Hepatocyte (in vitro differentiated cells): ENCODE data around the gene PURA. TPM values are rescaled to one million over a fixed set of nuclear protein-coding genes. Genes with fewer than 3 reads are reported as not detected.

ENCODE experiments used
- DNase-seq: peaks from one replicate; pipeline ENCODE4 v3.0.0-alpha.2; 2016; ENCODE audit warnings: low spot score
- H2AFZ ChIP-seq: fragments of 200-600 bp; sonication (generic); 2 replicates; pipeline ENCODE4 v1.6.0; 2016; ENCODE audit warnings: antibody characterized with exemption, mild to moderate bottlenecking
- H3K27ac ChIP-seq: fragments of 200-600 bp; sonication (generic); 2 replicates; pipeline ENCODE4 v1.5.1; 2016; ENCODE audit warnings: mild to moderate bottlenecking
- H3K27me3 ChIP-seq: fragments of 200-600 bp; sonication (generic); 2 replicates; pipeline ENCODE4 v1.6.1; 2016
- H3K36me3 ChIP-seq: fragments of 200-600 bp; sonication (generic); replicated peaks from 2 replicates; pipeline ENCODE4 v1.5.1; 2016; ENCODE audit warnings: low read depth; ENCODE audit not compliant: insufficient read depth
- H3K4me1 ChIP-seq: fragments of 200-600 bp; sonication (generic); 2 replicates; pipeline ENCODE4 v1.5.1; 2016; ENCODE audit warnings: mild to moderate bottlenecking, moderate library complexity; ENCODE audit not compliant: insufficient read depth
- H3K4me2 ChIP-seq: fragments of 200-600 bp; sonication (generic); 2 replicates; pipeline ENCODE4 v1.6.0; 2016
- H3K4me3 ChIP-seq: fragments of 200-600 bp; sonication (generic); 2 replicates; pipeline ENCODE4 v1.5.1; 2016; ENCODE audit warnings: mild to moderate bottlenecking
- H3K79me2 ChIP-seq: fragments of 200-600 bp; sonication (generic); 2 replicates; pipeline ENCODE4 v1.6.0; 2017; ENCODE audit warnings: mild to moderate bottlenecking
- H3K9me2 ChIP-seq: fragments of 200-600 bp; sonication (generic); replicated peaks from 2 replicates; pipeline ENCODE4 v1.6.0; 2017; ENCODE audit warnings: mild to moderate bottlenecking; ENCODE audit not compliant: insufficient read depth
- H3K9me3 ChIP-seq: fragments of 200-600 bp; sonication (generic); 2 replicates; pipeline ENCODE4 v1.5.1; 2016; ENCODE audit warnings: low read depth, mild to moderate bottlenecking
- H4K20me1 ChIP-seq: fragments of 200-600 bp; sonication (generic); 2 replicates; pipeline ENCODE4 v1.6.0; 2016; ENCODE audit warnings: mild to moderate bottlenecking; ENCODE audit not compliant: insufficient read depth, poor library complexity, severe bottlenecking
- EZH2 ChIP-seq: fragments of 200-600 bp; sonication (generic); IDR thresholded peaks from 2 replicates; pipeline ENCODE4 v1.6.1; 2016; ENCODE audit warnings: antibody characterized with exemption, mild to moderate bottlenecking, borderline replicate concordance
- EZH2phosphoT487 ChIP-seq: fragments of 200-600 bp; sonication (generic); IDR thresholded peaks from one replicate; pipeline ENCODE4 v1.6.1; 2018; ENCODE audit warnings: antibody characterized with exemption, mild to moderate bottlenecking, low read depth, moderate library complexity; ENCODE audit not compliant: unreplicated experiment, severe bottlenecking
- WGBS: methylation state at CpG from one replicate; pipeline ENCODE4 v1.1.6; 2016; ENCODE audit warnings: low lambda C conversion rate; ENCODE audit errors: missing lambda C conversion rate; 5-methylcytosine and 5-hydroxymethylcytosine counted together
- polyA plus RNA-seq: library from polyadenylated mRNA; unstranded; fragments of >200 nt; fragmentation: Nextera tagmentation; extraction: Ambion mirVana; gene quantifications from 2 replicates; pipeline ENCODE4 v1.2.1, GENCODE V29; 2016
- total RNA-seq: library from RNA; depleted of rRNA; stranded (reverse); fragments of >200 nt; gene quantifications from 2 replicates; pipeline ENCODE4 v1.2.3, GENCODE V29; 2014
- TF ChIP-seq, protein P1 (sequence below): fragments of 200-600 bp; sonication (generic); IDR thresholded peaks from 2 replicates; pipeline ENCODE4 v1.5.1; 2016; ENCODE audit warnings: antibody characterized with exemption, mild to moderate bottlenecking; ENCODE audit not compliant: poor library complexity

Gene PURA
- total and polyA plus RNA-seq, 2 experiments from 2014 or later, result 7.4 to 13.8 TPM

DNA sequence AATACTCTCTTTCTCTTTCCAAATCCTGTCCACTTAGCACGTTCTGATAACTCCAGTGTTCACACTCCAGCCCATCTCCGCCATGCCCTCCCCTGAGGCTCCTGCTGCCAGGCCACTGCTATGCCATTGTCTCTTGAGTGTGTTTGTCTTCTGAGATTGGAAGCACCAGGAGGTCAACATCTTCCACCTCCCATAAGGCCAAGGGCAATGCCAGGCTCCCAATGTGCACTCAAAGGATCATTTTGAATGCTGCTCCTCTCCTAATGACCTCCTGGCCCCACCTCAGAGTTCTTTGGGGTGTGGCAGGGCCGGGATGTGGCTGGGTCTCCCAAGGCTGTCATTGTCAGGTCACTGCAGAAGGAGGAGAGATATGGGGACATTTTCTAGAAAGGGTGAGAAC lies 31.3 kb downstream of the PURA start:
- Histone ChIP-seq H3K36me3 (no peaks in the 10 kb centered on the region), H3K27ac (no peak overlapping the region), H3K9me3 (no peaks in the 10 kb centered on the region), H3K4me2 (peak overlapping the region; percentile 100), H3K79me2 (no peaks in the 10 kb centered on the region), H3K4me1 (peaks cover 12% of the 10 kb centered on the region), H2AFZ (no peak overlapping the region), H3K9me2 (no peaks in the 10 kb centered on the region), H3K27me3 (peaks cover 32% of the 10 kb centered on the region), H4K20me1 (peaks cover 8% of the 10 kb centered on the region), H3K4me3 (no peak overlapping the region)
- no peak for DNase-seq
- TF ChIP-seq EZH2 (no peak), EZH2phosphoT487 (no peak)
- TF ChIP-seq, protein P1, sequence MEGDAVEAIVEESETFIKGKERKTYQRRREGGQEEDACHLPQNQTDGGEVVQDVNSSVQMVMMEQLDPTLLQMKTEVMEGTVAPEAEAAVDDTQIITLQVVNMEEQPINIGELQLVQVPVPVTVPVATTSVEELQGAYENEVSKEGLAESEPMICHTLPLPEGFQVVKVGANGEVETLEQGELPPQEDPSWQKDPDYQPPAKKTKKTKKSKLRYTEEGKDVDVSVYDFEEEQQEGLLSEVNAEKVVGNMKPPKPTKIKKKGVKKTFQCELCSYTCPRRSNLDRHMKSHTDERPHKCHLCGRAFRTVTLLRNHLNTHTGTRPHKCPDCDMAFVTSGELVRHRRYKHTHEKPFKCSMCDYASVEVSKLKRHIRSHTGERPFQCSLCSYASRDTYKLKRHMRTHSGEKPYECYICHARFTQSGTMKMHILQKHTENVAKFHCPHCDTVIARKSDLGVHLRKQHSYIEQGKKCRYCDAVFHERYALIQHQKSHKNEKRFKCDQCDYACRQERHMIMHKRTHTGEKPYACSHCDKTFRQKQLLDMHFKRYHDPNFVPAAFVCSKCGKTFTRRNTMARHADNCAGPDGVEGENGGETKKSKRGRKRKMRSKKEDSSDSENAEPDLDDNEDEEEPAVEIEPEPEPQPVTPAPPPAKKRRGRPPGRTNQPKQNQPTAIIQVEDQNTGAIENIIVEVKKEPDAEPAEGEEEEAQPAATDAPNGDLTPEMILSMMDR, result no peak
- WGBS, result 76% methylated on average over 3 of the region's 3 CpGs

DNA sequence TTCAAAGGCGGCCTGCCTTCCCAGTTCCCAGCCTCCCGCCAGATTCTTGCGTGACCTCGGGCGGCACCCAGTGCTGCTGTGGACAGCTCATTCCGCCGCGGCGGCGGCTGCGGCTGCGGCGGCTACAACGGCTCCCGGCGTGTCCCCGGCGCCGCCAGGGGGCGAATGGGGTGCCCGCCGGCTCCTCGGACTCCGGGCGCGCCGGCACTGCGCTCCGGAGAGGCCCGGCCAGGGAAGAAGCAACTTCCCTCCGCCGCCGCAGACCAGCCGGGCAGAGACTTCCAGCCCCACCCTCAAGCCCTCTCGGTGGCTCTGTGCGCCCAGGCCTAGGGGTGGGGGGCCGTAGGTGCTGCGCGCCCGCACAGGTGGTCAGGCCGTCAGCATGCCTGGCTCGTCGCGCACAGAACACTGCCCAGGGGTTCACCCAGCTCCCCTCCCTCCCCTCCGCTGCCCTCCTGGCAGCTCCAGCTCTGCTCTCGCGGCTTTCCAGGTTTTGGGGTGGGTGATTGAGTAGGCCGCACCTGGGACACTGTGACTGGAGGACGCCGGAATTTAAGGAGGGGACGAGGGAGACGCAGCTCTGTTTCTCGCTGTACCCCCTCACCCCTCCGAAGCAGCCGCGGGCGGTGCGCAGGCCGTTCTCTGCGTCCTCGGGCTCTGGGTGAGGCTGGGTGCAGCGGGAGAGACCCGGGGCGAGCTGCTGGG lies 32.1 kb downstream of the PURA start:
- Histone ChIP-seq H3K27ac (no peak overlapping the region), H4K20me1 (peaks cover 8% of the 10 kb centered on the region), H3K9me3 (no peaks in the 10 kb centered on the region), H2AFZ (peak overlapping the region; percentile 62), H3K4me2 (peak overlapping the region; percentile 100), H3K4me3 (peak overlapping the region; percentile 24), H3K9me2 (no peaks in the 10 kb centered on the region), H3K79me2 (no peaks in the 10 kb centered on the region), H3K36me3 (no peaks in the 10 kb centered on the region), H3K4me1 (peaks cover 12% of the 10 kb centered on the region), H3K27me3 (peaks cover 32% of the 10 kb centered on the region)
- 4% methylated on average over 40 of the region's 64 CpGs for WGBS
- TF ChIP-seq, protein P1, result peak; percentile 64
- no peak for TF ChIP-seq EZH2phosphoT487
- TF ChIP-seq EZH2, result no peak
- DNase-seq, result peak; percentile 93

DNA sequence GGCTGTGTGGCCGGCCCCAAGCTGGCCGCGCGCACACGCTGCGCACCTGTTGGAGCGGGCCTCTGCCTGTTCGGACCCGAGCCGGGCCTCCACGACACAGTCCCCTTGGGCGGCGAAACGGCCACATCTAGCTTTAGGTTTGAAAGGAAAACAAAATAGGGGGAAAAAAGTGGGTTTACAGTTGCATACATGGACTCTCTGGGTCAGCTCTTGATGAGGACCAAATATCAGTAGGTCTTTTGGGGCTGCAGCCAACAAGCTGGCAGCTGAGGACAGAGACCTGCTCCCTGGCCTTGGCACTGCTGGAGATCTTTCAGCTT lies 32.6 kb downstream of the PURA start:
- no peak overlapping the region for H3K27ac ChIP-seq
- no peak overlapping the region for H3K4me3 ChIP-seq
- H3K9me2 ChIP-seq, result no peaks in the 10 kb centered on the region
- H3K4me2 ChIP-seq, result peak overlapping the region; percentile 100
- H2AFZ ChIP-seq, result peak overlapping the region; percentile 62
- no peak for TF ChIP-seq EZH2
- TF ChIP-seq EZH2phosphoT487, result no peak
- TF ChIP-seq, protein P1, result no peak
- no peaks in the 10 kb centered on the region for H3K9me3 ChIP-seq
- DNase-seq, result no peak
- H3K27me3 ChIP-seq, result peaks cover 32% of the 10 kb centered on the region
- H4K20me1 ChIP-seq, result peaks cover 8% of the 10 kb centered on the region
- no peaks in the 10 kb centered on the region for H3K36me3 ChIP-seq
- no peaks in the 10 kb centered on the region for H3K79me2 ChIP-seq
- WGBS, result 17% methylated on average over 13 of the region's 14 CpGs
- peaks cover 12% of the 10 kb centered on the region for H3K4me1 ChIP-seq
